Mesenteric fat pad (tissue), 1 donor: ENCODE data around the gene BMP7. TPM values are rescaled to one million over a fixed set of nuclear protein-coding genes. Genes with fewer than 3 reads are reported as not detected.

ENCODE experiments used
- DNase-seq: peaks from one replicate; pipeline ENCODE4 v3.0.0-alpha.2; 2020; ENCODE audit warnings: low spot score
- total RNA-seq: library from RNA; stranded (reverse); fragmentation: NEBNext Ultra II Directional; extraction: Animal tissue kit (Norgen Biotek cat#: 25700); gene quantifications from one replicate; pipeline ENCODE4 v1.2.1, GENCODE V29; 2021
- donor health status: DM: yes; HTN: yes; CAD: no.

Gene BMP7
- total RNA-seq, 1 donor from 2014 or later: 0.16 TPM

DNA sequence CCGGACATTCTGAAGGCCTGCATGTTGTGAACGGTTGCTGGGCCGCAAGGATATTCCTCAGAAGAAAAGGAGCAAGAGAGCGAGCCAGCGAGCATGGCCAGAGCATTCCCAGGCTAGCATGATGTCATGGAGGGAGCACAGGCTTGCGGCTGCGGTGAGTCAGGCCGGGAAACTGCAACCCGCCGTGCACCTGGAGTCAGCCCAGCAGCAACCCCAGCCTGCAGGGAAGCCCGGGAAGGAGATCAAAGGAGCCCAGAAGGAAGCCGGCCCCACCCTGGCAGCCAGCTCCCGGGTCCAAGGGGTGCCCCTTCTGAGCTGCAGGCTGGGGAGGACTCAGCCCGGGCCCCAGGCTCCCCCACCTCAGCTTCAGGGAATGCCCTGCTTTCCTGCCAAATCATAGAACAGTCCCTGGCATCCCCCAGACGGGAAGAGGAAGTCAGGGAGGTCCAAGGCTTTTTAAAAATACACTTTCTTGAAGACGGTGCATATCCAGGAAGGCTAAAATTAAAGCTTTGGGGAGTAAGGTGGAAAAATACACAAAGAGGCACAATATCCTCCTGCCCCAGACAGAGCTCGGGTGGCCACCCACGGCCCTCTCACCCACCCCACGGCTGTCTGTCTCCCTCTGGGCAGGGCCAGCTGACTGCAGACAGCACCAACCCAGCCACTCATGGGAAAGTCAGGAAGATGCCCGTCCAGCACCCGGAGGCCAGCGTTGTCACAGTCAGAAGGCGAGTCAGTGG lies 53.7 kb downstream of the BMP7 start:
- no peak for DNase-seq

- no peak for DNase-seq
Measured at GRCh38 chr20:57211908-57212533, 54.4 kb downstream of the BMP7 start.

DNA sequence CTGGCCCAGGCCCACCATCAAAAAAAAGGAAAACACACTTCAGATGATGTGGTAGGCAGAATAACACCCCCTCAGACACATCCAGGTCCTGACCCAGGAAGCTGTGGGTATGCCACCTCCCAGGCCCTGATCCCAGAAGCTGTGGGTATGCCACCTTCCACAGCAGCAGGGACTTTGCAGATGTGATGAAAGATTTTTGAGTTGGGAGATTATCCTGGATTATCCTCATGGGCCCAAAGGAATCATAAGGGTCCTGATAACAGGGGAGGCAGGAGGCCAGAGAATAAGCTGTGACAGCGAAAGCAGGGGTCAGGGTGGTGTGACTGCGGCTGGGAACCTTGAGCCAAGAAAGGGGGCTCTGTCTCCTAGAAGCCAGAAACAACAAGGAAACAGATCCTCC lies 55.0 kb downstream of the BMP7 start:
- no peak for DNase-seq

- no peak for DNase-seq
Measured at GRCh38 chr20:57210911-57211280, 55.5 kb downstream of the BMP7 start.

DNA sequence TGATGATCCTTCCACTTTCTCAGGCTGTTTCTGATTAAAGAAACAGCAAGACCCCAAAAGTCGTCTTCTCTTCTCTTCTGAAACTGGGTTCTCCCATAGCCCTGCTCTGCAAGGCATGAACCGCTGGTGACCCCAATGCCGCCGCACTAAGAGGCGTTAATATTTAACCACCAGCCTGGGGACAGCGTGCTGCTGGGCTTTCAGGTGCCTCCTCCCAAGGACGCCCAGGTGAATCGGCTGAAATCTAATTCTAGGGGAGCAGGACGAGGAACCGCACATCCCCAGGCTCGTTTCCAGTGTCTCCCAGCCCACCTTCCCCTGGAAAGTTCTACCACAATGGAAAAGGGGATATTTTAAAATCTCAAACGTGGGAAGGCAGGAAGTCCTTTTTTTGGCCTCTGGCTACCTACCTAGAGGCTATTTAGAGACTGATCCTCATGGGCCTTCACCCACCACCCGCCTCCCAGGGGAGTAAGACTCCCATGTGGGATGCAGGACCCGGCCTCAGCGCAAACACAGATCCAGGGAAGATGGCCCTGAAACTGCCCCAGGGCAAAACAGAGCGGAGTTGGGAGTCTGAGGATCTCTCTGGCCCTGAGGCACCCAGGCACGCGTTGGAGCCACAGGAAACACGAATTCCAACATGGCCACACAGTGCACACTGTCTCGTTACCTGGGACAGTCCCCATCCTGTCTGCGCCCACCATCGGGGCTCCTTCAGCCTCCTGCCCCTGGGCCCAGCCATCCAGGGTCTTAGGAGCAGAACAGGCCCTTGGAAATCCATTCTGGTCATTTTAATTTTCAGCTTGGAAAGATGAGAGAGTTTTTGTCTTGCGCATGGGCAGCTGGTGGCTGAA lies 56.2 kb downstream of the BMP7 start:
- DNase-seq: no peak

- no peak for DNase-seq
Measured at GRCh38 chr20:57209413-57209812, 57.0 kb downstream of the BMP7 start.

GRCh38 chr20:57208198-57208597 lies 58.2 kb downstream of the BMP7 start:
- no peak for DNase-seq

DNA sequence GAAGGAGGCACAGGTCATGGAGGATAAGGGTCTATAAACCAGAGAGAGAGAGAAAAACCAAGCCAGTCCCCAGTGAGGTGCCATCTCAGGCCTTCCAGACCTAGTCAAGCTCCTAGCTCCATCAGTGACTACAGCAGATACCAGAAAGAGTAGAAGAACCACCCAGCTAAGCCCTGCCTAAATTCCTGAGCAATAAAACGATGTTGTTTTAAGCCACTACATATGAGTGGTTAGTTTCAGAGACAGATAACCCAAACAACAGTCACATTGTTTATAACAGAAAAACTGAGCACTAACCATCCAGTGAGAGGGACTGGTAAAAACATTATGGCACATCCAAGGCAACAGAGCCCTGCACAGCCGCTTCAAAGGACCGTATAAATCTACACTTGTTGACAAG lies 59.2 kb downstream of the BMP7 start:
- DNase-seq: no peak

DNA sequence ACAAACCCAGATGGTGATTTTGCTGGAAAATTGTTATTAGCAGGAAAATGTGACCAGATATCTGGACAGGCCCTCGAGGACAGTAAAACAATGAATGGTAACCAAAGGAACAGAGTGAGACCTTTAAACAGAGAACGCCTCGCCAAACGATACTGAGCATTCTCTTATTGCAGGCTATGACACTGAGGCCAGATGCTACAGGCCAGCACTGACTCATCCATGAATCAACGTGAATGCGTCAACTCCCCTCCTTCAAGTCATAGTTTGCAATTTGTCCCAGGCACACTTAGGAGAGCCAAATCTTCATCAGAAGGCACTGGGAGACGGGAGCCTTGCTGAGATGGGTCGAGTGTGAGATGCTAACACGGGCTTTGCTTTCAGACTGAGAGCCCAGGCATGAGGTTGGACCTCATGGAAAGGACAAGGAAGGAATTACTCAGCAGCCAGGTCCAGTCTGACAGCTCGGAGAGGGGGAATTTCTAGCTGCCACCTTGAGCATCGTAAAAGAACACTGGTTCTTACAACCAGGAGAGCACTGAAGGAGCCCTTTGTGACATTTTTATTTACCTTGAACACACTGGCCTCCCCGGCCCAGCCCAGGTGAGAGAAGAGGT lies 60.7 kb downstream of the BMP7 start:
- no peak for DNase-seq

DNA sequence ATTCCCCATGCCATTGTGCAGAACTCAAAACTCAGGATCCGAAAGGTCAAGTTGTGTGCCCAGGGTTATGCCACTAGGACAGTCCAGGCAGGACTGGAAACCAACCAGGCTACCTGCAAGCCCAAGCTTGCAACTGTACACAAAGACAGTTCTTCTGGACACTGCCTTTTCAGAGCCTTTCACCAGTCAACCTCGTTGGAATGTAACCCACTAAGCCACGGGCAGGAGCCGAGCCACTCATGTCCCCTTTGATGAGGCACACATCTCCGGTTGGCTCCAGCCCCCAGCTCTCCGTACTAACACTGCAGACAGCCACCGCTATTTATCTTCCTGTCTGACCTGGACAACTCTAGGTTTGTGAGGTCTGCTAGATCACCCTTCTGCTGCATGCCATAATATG lies 62.5 kb downstream of the BMP7 start:
- DNase-seq: no peak

DNA sequence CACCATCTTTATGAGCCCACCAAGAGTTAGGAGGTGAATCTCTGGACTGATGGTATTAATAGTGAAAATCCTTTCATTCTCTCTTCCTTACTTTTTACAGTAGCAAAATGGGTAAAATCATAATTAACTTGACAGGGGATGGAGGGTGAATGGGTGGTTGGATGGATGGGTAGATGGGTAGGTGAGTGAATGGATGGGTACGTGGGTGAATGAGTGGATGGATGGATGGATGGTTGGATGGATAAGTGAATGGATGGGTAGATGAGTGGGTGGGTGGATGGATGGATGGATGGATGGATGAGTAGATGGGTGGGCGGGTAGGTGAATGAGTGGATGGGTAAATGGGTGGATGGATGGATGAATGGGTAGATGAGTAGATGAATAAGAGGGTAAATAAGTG lies 63.2 kb downstream of the BMP7 start:
- no peak for DNase-seq

GRCh38 chr20:57202309-57202708 lies 64.1 kb downstream of the BMP7 start:
- DNase-seq: no peak

- DNase-seq: no peak
Measured at GRCh38 chr20:57200882-57201695, 65.4 kb downstream of the BMP7 start.

DNA sequence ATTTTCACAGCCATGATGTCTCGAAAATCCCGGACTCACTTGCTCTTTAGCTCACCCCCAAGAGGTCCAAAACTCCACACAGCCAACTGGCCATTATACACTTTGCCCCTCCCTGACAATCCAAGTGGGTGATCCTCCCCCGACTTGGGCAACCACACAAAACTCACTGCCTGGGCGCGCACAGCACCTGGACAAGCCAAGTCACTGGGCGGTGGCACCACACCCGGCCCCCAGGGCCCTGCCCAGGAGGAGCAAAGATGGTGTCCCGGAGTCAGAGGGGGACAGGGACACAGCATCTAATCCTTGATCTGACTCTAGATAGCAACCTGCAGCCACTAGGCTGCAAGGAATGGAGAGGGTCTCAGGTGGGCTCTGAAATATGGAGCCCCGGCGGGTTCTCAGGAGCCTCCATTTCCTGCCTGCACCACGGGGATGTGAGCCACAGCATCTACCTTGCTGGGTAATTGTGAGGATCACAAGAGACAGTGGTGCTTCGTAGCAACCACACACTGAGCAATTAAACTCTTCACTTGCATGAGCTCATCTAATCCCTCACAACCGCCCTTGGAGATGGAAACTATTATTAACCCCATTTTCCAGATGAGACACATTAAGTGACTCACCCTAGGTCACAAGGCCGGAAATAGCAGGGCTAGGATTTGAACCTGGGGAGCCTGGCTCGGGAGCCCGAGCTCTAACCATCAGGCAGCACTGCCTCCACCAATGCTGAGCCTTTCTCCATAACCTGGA lies 66.6 kb downstream of the BMP7 start:
- no peak for DNase-seq

DNA sequence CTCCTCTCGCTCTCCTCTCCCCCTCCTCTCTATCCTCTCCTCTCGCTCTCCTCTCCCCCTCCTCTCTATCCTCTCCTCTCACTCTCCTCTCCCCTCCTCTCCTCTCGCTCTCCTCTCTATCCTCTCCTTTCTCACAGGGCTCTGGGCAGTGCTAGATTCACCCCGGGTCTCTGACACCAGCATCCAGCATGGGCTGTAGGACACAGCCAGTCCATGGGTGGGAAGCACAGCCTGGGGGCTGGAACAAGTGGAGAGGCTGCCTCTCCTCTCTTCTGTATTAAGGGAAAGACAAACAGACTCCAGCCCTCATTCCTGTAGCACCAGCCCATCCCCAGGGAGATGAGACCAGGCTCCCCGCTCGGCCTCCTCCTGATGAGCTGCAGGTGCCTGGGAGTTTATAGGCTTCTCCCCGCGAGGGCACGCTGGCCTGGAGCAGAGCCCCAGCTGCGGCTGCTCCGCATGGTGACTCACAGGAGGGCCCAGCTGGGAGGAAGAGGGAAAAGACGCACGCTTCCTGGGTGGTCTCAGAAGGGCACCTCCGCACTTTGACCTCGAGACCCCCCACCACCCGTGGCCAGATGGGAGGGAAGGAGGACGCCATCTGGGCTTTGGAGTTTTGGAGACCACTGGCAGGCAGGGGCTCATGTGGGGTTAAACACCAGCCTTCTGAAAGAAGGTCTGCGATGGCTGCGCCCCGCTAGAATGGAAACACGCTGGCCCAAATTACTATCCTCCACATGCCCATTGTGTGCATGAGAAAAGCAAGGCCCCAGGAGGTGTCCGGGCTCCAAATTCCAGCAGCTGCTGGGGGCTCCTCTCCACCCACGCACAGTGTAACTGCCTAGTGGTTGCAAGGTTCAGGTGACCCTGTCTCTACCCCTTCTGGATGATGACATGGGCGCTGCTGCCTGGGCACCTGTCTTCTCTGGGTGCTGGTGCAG lies 68.0 kb downstream of the BMP7 start:
- no peak for DNase-seq

- DNase-seq: no peak
Measured at GRCh38 chr20:57197352-57198131, 68.9 kb downstream of the BMP7 start.

- no peak for DNase-seq
Measured at GRCh38 chr20:57195469-57196100, 70.9 kb downstream of the BMP7 start.

GRCh38 chr20:57195023-57195422 lies 71.4 kb downstream of the BMP7 start:
- DNase-seq: no peak
